Stimulated activated CD4-positive, alpha-beta T cell treated with anti-CD3 and anti-CD28 coated beads, Interleukin-4, amount 100 ng/mL, for 4 hours (primary cell): ENCODE measurements around the gene B2M.
A peak's percentile ranks its signal among the peaks of the same experiment; 100 is the strongest.
"Not testable (repeated sequence)": the region's sequence is repeated elsewhere in the genome, so short reads cannot be mapped to it uniquely, and the experiment has no call there.

ENCODE experiments used
- DNase-seq, 2 experiments: peaks; one replicate each; pipeline ENCODE4 v3.0.0-alpha.2; 2020

The B2M gene

DNA sequence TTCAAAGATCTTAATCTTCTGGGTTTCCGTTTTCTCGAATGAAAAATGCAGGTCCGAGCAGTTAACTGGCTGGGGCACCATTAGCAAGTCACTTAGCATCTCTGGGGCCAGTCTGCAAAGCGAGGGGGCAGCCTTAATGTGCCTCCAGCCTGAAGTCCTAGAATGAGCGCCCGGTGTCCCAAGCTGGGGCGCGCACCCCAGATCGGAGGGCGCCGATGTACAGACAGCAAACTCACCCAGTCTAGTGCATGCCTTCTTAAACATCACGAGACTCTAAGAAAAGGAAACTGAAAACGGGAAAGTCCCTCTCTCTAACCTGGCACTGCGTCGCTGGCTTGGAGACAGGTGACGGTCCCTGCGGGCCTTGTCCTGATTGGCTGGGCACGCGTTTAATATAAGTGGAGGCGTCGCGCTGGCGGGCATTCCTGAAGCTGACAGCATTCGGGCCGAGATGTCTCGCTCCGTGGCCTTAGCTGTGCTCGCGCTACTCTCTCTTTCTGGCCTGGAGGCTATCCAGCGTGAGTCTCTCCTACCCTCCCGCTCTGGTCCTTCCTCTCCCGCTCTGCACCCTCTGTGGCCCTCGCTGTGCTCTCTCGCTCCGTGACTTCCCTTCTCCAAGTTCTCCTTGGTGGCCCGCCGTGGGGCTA lies at the start of gene B2M, which contains the start of gene PATL2:
Gene B2M (plus strand): TSS at position 422 of the 647 bp plus-strand sequence. CDS start 30 bp downstream, at position 452.
Gene PATL2 (minus strand): TSS at position 228 of the 647 bp plus-strand sequence. CDS start 34,833 bp downstream, outside the sequence.
- DNase-seq, result peak; percentile 91 to 95

DNA sequence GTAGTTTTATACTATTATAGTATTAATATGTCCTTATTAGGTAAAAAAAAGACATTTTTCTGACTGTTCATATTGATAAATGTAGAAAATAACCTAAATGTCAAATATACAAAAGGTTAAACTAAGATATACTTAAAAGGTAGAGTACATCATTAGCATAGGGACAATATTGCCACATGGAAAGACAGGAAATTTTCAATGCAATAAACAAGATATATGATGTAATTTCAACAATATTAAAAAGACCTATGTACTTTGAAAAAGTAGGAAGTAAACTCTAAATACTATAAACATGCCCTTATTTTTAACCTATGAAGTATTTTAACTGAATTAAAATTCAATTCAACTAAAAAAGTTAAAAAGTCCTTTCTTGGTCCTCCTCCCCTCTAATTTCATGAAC lies 49.7 kb upstream of the B2M start:
- no peak for DNase-seq

- peak; percentile 67 to 83 for DNase-seq
Observed at GRCh38 chr15:44662478-44663409, 48.6 kb upstream of the B2M start.

GRCh38 chr15:44663410-44664308 lies 47.7 kb upstream of the B2M start, which contains the start of gene SPG11:
Gene SPG11, minus strand, starts transcription at chr15:44663662. Its CDS starts 15 bp downstream, at chr15:44663647.
- peak; percentile 92 to 96 for DNase-seq

GRCh38 chr15:44666210-44667038 lies 44.9 kb upstream of the B2M start:
- DNase-seq, result no peak

DNA sequence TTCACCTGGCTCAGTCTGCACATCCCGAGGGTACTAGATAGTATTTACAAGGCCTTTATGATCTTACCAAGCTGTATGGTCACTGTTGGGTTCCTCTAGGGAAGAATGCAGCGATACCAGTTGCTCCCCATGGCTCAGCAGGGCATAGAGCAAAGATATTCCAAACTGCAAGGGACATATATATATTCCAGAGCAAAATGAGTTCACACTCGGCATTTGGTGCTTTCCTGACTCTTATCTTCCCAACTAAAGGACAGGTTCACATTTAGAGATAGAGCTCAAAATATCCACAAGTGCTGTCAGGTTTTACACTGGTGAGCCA lies 44.3 kb upstream of the B2M start:
- no peak for DNase-seq

- no peak for DNase-seq
Observed at GRCh38 chr15:44668921-44669320, 42.4 kb upstream of the B2M start.

- DNase-seq, result no peak
Observed at GRCh38 chr15:44670087-44670950, 41.0 kb upstream of the B2M start.

DNA sequence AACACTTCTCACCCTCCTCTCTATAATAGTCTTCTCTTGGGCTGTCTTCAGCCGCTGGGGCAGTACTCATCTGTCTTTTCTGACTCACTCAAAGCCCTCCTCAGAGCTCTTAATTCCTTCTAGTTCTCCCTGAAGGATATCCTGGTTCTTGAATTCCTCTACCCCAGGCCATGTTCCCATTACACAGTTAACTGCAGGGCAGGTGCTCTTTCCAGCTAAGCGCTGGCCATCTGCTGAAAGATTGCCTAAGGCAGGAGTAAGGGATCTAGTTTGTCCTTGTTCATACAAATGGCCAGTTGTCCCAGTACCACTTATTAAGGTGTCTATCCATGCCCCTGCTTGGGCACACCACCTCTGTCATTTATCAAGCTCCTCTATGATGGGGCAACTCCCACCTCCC lies 37.7 kb upstream of the B2M start:
- DNase-seq, result no peak

DNA sequence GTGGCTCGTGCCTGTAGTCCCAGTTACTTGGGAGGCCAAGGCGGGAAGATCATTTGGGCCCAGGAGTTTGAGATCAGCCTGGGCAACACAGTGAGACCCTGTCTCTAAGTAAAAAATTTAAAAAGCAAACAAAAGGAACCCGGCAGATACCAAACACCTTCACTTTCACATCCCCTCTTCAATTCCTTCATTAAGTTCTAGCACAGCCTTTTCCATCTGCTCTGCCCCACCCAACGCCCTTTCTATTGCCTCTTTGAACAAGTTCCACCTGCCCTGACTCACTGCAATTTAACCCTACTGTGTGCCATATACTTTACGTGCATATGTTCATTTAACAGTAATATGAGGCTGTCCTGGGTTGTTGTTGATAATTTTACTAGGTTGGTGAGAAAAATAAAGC lies 35.4 kb upstream of the B2M start:
- peak in 1 of 2 experiments; percentile 27 for DNase-seq

DNA sequence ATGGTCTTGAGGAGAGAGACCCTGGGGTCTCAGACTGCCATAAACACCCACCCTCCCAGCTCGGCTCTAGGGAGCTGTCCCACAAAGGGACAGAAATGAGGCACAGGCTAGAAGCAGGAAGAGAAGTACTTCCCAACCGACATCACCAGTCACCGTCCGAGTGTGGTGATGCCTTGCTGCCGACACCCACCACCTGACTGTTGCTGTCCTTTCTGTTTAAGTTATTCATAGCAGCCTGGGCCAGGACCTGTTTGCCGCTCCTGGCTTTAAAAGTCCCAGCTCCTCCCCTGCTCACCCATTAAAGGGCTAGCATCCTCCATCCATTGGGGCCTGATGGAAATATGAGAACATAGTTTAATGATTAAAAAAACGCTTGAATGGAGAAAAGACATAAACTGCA lies 34.6 kb upstream of the B2M start:
- peak in 1 of 2 experiments; percentile 36 for DNase-seq

- DNase-seq, result no peak
Observed at GRCh38 chr15:44682211-44682610, 29.1 kb upstream of the B2M start.

DNA sequence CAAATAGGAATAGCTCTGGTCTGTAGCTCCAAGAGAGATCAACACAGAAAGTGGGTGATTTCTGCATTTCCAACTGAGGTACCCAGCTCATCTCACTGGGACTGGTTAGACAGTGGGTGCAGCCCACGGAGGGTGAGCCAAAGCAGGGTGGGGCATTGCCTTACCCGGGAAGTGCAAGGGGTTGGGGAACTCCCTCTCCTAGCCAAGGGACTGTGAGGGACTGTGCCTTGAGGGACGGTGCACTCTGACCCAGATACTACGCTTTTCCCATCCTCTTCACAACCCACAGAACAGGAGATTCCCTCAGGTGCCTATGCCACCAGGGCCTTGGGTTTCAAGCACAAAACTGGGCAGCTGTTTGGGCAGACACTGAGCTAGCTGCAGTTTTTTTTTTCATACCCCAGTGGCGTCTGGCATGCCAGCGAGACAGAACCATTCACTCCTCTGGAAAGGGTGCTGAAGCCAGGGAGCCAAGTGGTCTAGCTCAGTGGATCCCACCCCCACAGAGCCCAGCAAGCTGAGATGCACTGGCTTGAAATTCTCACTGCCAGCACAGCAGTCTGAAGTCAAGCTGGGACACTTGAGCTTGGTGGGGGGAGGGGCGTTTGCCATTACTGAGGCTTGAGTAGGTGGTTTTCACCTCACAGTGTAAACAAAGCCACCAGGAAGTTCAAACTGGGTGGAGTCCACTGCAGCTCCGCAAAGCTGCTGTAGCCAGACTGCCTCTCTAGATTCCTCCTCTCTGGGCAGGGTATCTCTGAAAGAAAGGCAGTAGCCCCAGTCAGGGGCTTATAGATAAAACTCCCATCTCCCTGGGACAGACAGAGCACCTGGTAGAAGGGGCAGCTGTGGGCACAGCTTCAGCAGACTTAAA lies 28.3 kb upstream of the B2M start:
- DNase-seq, result peak; percentile 48 to 66

GRCh38 chr15:44689318-44689717 lies 22.0 kb upstream of the B2M start:
- DNase-seq, result not testable (repeated sequence)

DNA sequence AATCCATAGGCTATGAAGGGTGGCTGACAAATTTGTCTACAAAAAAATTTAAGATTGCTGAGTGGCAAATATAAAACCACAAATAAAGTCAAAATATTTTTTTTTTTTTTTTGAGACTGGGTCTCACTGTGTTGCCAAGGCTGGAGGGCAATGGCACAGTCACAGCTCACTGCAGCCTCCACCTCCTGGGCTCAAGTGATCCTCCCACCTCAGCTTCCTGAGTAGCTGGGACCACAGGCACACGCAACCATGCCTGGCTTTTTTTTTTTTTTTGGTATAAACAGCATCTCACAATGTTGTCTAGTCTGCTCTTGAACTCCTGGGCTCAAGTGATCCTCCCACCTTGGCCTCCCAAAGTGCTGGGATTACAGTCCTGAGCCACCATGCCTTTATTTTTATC lies 21.1 kb upstream of the B2M start:
- peak in 1 of 2 experiments; percentile 28 for DNase-seq

GRCh38 chr15:44692659-44693058 lies 18.7 kb upstream of the B2M start:
- no peak for DNase-seq

- no peak for DNase-seq
Observed at GRCh38 chr15:44694416-44694815, 16.9 kb upstream of the B2M start.

GRCh38 chr15:44695294-44695693 lies 16.0 kb upstream of the B2M start:
- no peak for DNase-seq

DNA sequence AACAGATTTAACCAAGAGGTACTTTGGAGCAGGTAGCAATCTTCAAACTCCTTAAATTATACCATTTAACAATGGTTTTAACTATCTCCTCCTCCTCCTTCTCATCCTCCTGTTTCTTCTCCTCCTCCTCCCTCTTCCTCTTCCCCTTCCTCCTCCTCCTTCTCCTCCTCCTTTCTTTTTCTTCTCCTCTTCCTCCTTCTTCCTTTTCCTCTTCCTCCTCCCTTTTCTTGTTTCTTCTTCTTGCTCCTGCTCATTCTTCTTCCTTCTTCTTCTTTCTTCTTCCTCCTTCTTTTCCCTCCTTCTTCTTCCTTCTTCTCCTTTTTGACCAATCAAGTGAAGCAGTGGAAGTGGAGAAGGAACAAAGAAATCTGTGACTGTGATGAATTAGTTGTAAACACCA lies 14.3 kb upstream of the B2M start:
- no peak for DNase-seq

DNA sequence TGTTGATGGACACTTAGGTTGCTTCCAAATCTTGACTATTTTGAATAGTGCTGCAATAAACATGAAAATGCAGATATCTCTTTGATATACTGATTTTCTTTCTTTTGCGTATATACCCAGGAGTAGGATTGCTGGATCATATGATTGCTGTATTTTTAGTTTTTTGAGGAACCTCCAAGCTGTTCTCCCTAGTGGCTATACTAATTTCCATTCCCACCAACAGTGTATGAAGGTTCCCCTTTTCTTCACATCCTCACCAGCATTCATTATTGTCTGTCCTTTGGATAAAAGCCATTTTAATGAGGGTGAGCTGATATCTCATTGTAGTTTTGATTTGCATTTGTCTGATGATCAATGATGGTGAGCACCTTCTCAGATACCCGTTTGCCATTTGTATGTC lies 12.7 kb upstream of the B2M start:
- DNase-seq, result no peak
